Suprapubic skin (tissue), 3 donors: ENCODE data around the gene C4orf33.

Source experiments
- CTCF ChIP-seq, 2 donors: fragments of 200-600 bp in 1 of 2; fragments of 450-650 bp in 1 of 2; sonication (generic) in 1 of 2; IDR thresholded peaks; one replicate each; pipeline ENCODE4 v1.5.1; 2016 to 2019; ENCODE audit warnings: antibody characterized with exemption in 2 of 2, mild to moderate bottlenecking in 1 of 2, moderate library complexity in 1 of 2
- POLR2A ChIP-seq, 2 donors: fragments of 450-650 bp; IDR thresholded peaks; one replicate each; pipeline ENCODE4 v1.6.1; 2017; ENCODE audit warnings: antibody characterized with exemption in 2 of 2, mild to moderate bottlenecking in 2 of 2, moderate library complexity in 2 of 2

GRCh38 chr4:129117705-129118104, 21.8 kb downstream of the C4orf33 start:
- TF ChIP-seq CTCF (IDR thresholded peaks at IDR 0.05): no peak
- no peak for TF ChIP-seq POLR2A (IDR thresholded peaks at IDR 0.05)
